Measurements from ENCODE around the gene CDCP2.
A peak's percentile ranks its signal among the peaks of the same experiment; 100 is the strongest.

CDCP2 gene

GRCh38 chr1:54091666-54092065 is 61.1 kb downstream of the CDCP2 start:
- DNase-seq (ENCODE audit: low read depth, low spot score) = no peak

DNA sequence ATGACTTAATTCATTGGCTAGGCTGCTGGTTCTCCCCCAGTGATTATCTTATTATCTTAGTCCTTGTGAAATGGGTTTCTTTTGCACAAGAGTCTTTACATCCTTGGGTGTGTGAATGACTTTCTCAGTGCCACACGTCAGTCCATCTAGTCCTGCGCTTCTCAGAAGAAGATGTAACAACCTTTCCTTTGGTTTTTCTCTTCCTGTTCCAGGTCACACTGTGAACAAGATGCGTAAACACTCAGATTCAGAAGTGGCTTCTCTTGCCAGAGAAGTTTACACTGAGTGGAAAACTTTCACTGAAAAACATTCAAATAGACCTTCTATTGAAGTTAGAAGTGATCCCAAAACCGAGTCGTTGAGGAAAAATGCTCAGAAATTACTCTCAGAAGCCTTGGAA is 64.4 kb downstream of the CDCP2 start:
- no peak for DNase-seq (ENCODE audit: low read depth, low spot score)

GRCh38 chr1:54086754-54087153 is 66.0 kb downstream of the CDCP2 start:
- DNase-seq (ENCODE audit: low read depth, low spot score) = no peak

DNA sequence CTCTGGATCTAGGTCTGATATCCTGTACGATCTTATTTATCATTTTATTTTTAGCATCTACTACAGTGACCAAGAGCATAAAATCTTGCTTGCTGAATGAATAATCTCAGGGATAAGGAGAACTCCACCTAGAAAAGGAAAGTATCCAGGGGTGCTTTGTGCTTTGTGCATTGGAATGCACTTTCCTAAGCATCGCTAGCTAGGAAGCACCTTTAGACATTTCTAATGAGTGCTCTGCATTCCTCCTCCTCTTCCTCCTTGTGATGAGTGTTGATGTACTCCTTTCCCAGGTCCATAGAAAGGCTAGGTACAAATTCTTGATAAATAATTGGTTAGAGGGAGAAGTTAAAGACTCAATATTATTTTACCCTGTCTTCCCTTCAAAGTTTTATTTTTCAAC is 68.0 kb downstream of the CDCP2 start:
- peak; percentile 7 for DNase-seq (ENCODE audit: low read depth, low spot score)

Data from iPS DF 19.7 (cell line).